GM19395 (cell line): ENCODE data around the gene ARIH1.
"Not testable (repeated sequence)": the region's sequence is repeated elsewhere in the genome, so short reads cannot be mapped to it uniquely, and the experiment has no call there.

Experiments
- ATAC-seq: cut with Tn5 transposase; IDR thresholded peaks from one replicate; pipeline ENCODE4 v1.9.1; 2021; ENCODE audit warnings: mild to moderate bottlenecking, moderate library complexity; ENCODE audit not compliant: unreplicated experiment

Gene ARIH1

GRCh38 chr15:72473614-72474465, at the start of gene ARIH1:
ARIH1 (plus strand) TSS chr15:72474330; CDS start chr15:72474640, 310 bp downstream.
- peak; percentile 83 for ATAC-seq

- ATAC-seq = no peak
These were observed 47.4 kb upstream of the ARIH1 start for GRCh38 chr15:72426753-72427152.

- ATAC-seq = no peak
These were observed 36.3 kb upstream of the ARIH1 start for GRCh38 chr15:72437650-72438316.

- ATAC-seq = not testable (repeated sequence)
These were observed 31.3 kb upstream of the ARIH1 start for GRCh38 chr15:72442848-72443247.

GRCh38 chr15:72445426-72445825, 28.7 kb upstream of the ARIH1 start:
- ATAC-seq = no peak

GRCh38 chr15:72450805-72451204, 23.3 kb upstream of the ARIH1 start:
- no peak for ATAC-seq

- no peak for ATAC-seq
These were observed 22.9 kb upstream of the ARIH1 start for GRCh38 chr15:72451224-72451623.

GRCh38 chr15:72456684-72457083, 17.4 kb upstream of the ARIH1 start:
- no peak for ATAC-seq

GRCh38 chr15:72460402-72460801, 13.7 kb upstream of the ARIH1 start:
- no peak for ATAC-seq

- no peak for ATAC-seq
These were observed 10.4 kb upstream of the ARIH1 start for GRCh38 chr15:72463702-72464101.

- ATAC-seq = no peak
These were observed 9.9 kb upstream of the ARIH1 start for GRCh38 chr15:72464251-72464650.

- no peak for ATAC-seq
These were observed 6.0 kb upstream of the ARIH1 start for GRCh38 chr15:72468103-72468502.

GRCh38 chr15:72472992-72473610, 1.0 kb upstream of the ARIH1 start:
- ATAC-seq = no peak

- peak; percentile 10 for ATAC-seq
These were observed 359 bp downstream of the ARIH1 start for GRCh38 chr15:72474466-72474911.

GRCh38 chr15:72474912-72475628, 940 bp downstream of the ARIH1 start:
- peak; percentile 52 for ATAC-seq

GRCh38 chr15:72475674-72476073, 1.5 kb downstream of the ARIH1 start:
- ATAC-seq = no peak

- not testable (repeated sequence) for ATAC-seq
These were observed 2.2 kb downstream of the ARIH1 start for GRCh38 chr15:72476330-72476729.

- no peak for ATAC-seq
These were observed 7.0 kb downstream of the ARIH1 start for GRCh38 chr15:72481015-72481659.

GRCh38 chr15:72482275-72482674, 8.1 kb downstream of the ARIH1 start:
- ATAC-seq = no peak

GRCh38 chr15:72483279-72483678, 9.1 kb downstream of the ARIH1 start:
- no peak for ATAC-seq
